HS-27A (cell line): ENCODE results near the gene AGXT2.
"Not testable (repeated sequence)": the region's sequence is repeated elsewhere in the genome, so short reads cannot be mapped to it uniquely, and the experiment has no call there.

ENCODE experiments used
- DNase-seq: peaks from one replicate; pipeline ENCODE4 v3.0.0-alpha.2; 2012; ENCODE audit warnings: low read depth, missing footprints

AGXT2 gene

DNA sequence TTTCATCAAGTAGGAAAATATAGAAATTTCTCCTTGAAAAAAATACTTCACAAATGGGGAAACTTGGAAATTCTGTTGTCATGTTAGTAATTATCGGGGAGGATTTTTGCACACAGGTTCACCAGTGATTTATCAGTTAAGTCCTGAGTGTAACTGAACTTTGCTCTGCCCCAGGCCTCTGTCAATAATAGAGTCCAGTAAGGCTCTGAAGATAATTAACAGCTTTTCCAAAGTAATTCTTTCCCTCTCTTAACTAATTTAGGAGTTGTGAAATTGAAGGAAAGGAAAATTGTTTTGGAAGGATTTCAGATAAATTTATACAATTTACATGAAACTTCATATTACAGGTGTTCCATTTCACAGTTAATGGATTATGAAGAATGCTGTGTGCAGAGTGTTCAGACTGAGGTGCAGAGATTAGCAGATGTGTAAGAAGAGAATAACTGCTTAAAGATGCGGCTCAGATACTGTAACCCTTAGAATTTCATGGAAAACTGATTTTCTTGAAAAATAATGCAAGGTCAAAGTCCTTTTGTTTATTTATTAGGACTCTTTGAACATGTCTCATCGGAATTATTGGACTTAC is 2.9 kb upstream of the AGXT2 start:
- no peak for DNase-seq

DNA sequence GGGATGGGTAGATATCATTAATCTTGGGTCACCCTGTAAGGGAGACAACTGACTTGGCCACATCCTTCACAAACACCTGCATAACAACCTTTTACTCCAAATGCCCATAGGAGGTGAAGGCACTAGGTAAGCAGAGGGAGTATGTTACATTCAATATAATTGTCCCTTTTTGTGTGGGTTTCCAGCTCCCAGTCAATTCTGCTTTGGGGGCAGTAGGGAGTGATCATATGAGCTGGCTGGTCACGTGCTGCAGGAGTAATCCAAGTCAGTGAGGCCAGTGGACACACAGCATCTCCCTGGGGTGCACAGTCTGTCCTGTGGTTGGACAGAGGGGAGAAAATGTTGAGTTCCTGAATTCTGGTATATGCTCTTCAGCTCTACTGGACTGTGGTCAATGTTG is 1.2 kb upstream of the AGXT2 start:
- no peak for DNase-seq

DNA sequence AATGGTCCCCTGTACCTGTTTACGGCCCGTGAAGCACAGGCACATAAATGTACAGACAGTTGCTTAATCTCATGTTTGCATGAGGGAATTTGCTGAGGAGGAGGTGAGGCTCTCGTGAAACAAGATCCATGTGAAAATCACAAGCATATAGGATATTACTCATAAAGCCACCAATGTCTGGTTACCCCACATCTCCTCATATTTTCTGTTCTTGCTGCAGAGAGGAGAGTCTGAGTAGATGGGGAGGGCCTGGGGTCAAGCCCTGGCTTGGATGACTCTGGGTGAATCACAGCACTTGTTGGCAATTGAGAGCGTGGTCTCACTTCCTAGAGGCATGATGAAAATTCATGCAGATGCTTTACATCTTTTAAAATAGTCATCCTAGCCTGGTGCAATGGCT is 975 bp downstream of the AGXT2 start:
- DNase-seq = peak; percentile 90

DNA sequence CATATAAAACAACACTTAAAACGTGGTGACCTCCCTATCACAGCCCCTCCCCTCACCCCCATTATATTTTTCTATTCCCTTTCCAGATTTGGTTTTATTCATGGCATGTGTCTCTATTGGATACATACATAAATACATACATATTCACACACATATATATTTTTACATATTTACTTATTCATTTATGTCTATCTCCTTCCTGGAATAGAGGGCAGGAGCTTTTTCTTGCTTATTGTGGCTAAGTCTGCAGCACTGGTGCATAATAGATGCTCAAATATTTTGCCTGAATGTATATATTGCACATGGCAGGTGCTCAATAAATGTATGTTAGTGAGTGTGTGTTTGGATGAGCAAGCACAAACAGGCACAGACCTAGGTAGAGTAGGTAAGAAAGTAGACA is 2.5 kb downstream of the AGXT2 start:
- no peak for DNase-seq

DNA sequence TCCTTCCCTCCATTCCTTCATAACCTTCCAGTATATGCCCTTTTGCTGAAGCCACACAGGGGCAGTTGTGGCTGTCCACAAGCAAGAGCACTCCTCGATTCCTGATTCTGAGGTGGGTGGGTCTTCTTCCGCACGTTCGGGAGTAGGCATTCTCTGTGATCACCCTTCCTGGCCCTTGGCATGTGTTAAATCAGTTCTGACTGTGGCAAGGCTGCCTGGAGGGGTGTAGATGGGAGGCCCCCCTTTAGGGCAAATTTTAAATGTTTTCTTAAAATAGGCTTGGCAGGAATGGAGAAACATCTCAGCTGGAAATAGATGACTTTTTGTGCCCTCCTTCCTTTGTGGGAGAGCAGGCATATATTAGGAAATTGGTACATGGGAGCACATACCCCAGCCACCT is 3.1 kb downstream of the AGXT2 start:
- DNase-seq = no peak

DNA sequence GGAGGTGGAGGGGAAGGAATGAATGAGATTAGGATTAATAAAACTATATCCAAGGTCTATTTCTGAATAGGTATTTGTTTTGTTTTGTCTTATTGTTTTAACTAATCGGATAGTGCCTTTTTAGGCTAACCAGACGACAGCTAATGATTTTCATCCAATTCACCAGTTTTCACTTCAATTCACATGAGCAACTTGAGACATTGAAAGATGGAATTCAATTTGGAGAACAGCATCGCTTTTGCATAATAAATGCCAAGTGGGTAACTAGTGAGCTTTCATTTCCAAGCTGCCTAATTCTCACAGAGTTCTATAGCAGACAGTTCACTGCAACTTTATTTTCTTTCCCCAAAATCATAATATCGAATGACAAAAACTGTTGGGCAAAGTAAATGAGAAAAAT is 5.0 kb downstream of the AGXT2 start:
- no peak for DNase-seq

DNA sequence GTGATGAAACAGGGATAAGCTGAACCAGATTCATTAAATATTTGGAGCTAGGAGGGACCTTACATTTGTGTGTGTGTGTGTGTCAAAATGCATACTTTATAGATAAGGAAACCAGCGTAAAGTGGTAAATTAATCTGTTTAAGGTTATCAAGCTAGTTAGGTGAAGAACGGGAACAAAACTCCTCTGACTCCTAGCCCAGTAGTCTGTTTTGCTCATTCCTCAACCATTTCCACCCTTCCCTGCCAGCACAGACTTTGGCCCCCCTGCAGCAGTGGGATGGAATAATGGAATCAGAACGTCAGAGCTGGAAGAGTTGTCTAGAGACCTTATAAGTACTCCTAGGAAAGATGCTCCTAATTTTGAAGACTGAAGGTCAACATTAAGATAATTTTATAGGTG is 6.5 kb downstream of the AGXT2 start:
- no peak for DNase-seq

DNA sequence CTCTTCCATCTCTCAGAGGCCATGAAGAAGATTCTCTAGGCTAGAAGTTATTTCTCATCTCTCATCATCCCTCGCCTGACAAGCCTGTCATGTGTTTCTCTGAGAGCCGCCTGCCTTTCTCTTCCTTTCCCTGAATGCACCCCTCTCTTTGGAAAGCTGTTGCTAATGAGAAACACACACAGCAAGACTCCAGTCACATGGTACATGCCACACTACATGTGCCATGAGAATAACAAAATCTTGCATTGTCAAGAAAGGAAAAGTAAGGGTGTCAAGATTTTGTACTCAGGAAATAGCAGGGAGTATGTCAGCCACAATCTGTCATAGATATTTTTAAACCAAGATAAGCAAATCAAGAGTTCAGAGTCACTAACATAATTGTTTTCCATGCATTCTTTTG is 8.9 kb downstream of the AGXT2 start:
- no peak for DNase-seq

DNA sequence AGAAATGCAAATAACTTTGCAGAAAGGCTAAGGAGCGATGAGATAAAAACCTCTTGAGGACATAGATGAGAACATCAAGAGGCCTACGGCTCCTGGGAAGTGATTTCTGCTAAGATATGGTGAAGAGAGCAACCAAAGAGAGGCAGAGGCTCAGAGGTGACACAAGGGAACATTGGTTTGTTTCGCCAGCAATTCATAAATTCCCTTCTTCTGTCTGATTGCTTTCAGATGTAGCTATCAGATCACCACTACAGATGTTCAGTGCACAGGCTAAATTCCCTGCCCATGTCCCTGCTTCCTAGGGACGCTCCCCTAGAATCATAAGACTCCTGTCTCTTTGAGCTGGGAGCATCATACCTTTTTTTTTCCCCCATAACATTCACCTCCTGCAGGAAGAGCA is 11.2 kb downstream of the AGXT2 start:
- no peak for DNase-seq

DNA sequence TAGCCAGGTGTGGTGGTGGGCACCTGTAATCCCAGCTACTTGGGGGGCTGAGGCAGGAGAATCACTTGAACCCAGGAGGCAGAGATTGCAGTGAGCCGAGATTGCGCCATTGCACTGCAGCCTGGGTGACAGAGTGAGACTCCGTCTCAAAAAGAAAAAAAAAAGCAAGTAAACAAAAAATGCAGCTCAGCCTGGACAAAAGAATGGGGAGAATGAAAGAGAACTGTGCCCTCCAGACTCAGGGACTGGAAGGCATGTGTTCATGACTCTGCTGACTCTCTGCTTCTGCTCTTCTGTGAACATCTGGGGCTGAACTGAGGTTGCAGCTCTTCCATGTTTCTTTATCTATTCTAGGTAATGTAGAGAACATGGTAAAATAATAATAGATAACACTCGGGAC is 11.8 kb downstream of the AGXT2 start:
- not testable (repeated sequence) for DNase-seq

DNA sequence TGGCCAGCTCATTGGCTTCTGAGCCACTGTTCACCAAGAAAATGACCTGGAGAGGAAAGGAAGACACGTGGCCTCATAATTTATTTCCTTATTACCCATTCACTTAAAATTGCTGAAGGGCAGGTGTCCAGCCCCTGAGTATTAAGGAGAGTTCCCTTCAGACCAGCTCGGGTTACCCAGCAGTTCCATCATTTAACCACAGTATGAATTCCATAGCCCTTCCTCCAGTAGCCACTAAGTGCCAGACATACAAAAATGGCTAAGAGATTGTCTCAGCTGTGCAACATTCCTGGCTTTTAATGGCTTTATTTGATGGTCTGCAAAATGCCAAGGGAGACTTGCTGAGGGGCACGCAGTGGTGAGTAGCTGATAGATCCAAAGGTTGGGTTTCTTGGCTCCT is 12.5 kb downstream of the AGXT2 start:
- no peak for DNase-seq

DNA sequence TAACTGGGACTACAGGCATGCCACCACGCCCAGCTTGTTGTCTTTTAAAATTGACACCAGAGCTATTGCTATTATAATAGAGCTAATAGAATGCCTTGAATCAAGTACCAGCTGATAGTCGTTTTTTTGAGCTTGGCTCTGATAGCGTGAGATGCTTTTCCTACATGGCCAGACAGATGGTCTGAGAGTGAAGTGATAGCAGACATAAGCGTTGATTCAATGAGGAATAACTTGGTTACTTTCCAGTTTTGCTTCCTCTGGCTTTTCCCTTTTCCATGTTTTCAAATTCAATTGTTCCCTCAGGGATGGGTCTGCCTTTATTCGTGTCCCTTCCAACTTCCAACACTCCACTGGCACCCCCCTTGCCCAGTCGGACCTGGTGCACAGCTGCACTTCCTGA is 15.4 kb downstream of the AGXT2 start:
- DNase-seq = no peak

DNA sequence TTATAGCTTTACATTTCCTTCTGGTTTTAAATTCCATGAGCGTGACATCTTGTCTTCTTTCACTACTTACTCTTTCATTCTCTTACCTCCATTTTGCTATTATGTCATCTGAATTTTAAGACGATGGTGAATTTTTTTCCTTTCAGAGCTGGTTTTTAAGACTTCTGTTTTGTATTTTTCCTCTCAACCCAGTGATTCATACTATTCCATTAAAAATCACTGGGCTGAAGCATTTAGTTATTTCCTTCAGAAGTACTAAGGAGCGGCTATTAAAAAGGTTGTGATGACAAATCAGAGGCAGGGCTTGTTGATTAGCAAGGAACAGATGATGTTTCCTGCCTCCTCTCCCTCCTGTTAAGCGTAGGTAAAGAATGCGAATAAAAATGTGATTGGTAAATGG is 16.5 kb downstream of the AGXT2 start:
- no peak for DNase-seq

DNA sequence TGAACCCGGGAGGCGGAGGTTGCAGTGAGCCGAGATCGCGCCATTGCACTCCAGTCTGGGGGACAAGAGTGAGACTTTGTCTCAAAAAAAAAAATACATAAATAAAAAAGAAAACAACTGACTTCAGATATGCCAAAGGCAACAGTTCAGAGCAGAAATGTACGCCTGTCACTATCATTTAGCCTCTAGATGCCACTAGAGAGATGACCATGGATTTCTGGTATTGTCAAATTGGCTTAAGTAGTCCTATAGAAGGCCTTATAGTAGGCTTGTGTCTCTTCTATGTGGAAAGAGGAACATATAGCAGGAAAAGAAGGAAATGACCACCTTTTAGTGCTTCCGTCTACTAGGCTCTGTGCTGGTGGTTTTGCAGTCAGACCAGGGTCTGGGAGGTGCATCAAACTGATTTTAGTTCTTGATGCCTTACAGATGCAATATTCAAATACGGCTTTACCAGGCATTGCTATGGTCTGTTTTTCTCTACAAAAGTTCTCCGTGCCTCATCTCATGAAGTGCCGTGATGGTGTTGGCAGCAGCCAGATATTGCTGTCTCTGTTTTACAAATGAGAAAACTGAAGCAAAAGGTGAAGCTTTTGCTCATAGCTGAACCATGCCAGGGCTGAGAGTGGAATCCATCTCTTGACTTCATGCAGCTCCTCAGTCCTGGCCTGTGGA is 17.2 kb downstream of the AGXT2 start:
- DNase-seq = no peak

DNA sequence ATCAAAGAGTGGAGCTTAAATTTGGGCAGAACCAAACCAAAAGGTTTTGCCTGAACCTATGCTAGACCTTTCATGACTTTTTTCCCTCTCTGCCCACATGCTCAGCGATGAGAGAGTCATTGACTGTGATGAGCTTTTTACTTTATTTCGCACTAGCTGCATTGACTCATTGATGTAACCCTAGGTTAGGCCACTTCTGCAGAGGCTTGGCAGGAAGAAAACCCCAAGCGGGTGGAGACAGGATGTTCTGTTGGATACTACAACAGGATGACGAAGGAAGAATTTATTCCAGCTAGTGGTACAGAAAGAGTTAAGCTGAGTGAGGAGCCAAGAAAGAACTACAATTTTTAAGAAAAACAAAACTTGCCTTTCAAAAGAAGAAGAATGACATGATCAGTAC is 18.4 kb downstream of the AGXT2 start:
- no peak for DNase-seq

DNA sequence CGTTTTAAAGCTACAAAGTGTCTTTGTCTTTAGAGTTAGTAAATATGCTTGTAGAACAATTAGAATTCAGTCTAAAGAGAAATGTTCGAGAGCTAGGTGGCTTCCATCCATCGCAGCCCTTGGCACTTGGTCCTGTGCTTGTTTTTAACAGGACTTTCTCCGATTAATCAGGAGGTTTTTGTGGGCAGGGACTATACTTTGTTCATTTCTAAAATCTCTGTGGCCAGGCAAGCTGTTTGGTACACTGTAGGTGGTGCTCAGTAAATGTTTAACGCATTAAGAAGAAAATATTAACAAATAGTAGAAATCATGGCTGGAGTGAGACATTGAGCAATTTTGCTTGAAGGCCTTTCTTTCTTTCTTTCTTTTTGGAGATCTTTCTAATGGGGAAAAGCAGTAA is 20.8 kb downstream of the AGXT2 start:
- DNase-seq = no peak

DNA sequence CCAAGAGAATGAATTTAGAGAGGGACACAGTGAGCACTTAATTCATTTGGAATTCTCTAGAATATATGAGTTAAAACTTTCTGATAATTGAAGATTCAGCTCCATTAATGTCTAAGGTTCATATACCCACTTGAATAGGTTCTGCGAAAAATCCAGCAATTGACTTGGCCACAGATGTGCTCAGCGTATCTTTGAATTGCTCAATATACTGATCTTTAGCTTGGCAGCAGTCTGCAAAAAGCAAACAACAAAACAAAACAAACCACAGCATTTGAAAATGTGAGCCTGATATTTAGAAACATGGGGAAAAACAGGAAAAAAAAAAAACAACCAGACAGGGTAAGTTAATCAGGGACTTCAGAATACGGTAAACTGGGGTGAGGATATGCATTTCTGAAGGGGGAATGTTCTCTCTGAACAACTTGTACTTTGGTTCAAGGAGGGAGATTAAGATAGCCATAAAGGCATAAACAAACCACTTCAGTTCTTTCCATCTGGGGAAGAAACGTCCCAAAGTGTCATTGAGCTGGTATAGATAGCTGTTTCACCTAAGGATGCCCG is 21.4 kb downstream of the AGXT2 start:
- DNase-seq = no peak

DNA sequence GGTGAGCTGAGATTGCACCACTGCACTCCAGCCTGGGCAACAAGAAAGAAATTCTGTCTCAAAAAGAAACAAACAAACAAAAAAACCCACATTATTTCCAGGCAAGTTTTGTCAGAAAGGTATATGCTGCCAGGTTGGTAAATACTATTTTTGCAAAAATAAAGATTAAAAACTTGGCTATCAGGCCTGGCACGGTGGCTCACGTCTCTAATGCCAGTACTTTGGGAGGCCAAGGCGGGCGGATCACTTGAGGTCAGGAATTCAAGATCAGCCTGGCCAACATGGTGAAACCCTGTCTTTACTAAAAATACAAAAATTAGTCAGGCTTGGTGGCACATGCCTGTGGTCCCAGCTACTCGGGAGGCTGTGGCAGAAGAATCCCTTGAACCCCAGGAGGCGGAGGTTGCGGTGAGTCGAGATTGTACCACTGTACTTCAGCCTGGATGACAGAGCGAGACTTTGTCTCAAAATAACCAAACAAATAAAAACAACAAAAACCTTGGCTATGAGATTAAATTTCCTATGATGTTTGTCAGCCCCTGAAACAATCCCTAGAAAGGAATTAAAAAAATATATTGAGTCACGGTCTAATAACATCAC is 22.7 kb downstream of the AGXT2 start:
- DNase-seq = no peak

DNA sequence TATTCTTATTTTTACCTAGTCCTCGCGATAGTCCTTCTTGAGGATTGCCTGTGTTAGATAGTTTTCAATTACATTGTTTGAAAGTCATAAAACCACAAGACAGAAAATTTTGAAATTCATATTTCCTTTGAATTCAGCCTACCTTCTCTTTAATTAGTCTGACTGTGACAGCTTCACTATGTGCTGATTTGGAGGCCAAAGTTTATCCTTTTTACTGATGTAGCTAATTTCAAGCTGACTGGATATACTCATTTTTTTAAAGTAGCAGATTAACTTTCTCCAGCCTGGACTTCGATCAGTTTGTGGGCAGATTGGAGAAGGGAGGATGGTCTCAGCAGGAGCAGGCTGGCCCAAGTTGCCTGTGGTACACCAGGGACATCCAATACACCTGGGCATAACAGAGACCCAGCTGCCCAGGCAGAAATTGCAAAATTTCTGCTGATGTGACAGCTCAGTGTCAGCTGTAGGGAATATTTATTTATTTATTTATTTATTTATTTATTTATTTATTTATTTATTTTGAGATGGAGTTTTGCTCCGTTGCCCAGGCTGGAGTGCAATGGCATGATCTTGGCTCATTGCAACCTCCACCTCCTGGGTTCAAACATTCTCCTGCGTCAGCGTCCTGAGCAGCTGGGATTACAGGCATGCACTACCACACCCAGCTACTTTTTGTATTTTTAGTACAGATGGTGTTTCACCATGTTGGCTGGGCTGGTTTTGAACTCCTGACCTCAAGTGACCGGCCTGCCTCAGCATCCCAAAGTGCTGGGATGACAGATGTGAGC is 24.2 kb downstream of the AGXT2 start:
- DNase-seq = no peak

DNA sequence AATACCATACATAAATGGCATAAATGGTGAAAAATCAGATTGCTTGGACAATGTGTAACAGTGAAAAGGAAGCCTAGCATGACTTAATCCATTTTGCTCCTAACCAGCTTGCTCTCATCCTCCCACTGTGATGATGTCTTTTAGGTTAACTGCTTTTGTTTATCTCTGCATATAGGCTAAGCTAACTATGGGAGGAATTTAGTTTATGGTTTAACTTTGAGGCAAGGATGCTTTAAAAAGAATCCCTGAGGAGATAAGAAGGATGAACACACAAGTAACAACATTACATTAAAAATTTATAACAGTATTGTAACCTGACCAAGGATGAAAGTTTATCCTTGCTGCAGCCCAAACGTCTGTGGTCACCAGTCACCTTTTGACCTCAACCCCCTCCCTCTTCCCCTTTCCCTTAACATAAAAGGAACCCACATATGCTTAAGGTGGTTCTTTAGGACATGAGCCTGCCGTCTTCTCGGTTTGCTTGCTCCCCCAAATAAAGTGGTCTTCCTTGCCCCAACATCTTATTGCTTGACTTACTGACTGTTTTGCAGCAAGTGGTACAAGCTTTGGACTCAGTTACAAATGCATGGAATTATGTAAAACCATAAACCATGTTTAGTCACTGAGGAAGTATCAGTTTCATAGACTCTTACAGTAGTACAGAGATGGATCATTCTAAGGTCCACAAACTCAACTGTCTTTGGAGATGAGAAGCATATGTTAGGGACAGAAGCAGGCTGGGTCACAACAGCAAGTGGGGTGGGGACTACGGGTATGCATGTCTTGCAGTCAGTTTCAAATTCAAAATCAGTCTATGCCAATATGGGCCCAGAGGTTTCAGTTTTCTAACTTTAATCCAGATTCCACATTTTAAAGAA is 31.3 kb downstream of the AGXT2 start:
- no peak for DNase-seq

DNA sequence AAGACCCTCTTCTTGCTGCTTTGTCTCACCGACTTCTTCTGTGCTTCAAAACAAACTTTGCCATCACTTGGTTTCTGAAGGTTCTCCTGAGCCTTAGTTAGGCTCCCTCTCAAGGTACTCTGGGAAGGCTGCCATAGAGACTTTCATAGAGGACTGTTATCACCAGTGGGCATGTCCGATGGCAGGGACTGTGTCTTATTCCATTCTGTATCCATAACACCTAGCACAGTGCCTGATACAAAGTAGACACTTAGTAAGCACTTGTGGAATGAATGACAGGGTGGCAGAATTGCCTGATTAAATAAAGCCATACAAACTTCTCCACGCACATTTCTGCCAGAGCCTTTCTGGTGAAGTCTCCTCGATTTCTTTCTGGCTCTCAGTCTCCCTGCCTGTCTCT is 32.7 kb downstream of the AGXT2 start:
- DNase-seq = no peak

DNA sequence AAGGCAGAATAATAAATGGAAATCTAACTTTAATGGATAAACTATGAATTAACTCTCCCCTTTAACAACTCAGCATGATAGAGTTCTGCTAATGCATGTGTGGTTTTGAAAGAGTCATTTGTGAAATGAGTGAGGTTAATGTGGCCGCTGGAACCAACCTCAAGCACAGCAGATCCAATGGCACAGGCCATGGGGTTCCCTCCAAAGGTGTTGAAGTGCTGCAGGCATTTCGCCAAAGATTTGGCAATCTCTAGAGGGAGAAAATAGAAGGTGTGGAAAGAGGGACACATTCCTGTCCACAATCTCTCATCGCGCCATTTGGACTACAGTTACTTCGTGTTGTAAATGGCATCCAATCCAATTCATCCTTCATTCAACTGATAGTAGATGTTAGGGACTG is 35.0 kb downstream of the AGXT2 start:
- no peak for DNase-seq
